ENCODE data around the gene PLD1.
A peak's percentile ranks its signal among the peaks of the same experiment; 100 is the strongest.

Gene PLD1

DNA sequence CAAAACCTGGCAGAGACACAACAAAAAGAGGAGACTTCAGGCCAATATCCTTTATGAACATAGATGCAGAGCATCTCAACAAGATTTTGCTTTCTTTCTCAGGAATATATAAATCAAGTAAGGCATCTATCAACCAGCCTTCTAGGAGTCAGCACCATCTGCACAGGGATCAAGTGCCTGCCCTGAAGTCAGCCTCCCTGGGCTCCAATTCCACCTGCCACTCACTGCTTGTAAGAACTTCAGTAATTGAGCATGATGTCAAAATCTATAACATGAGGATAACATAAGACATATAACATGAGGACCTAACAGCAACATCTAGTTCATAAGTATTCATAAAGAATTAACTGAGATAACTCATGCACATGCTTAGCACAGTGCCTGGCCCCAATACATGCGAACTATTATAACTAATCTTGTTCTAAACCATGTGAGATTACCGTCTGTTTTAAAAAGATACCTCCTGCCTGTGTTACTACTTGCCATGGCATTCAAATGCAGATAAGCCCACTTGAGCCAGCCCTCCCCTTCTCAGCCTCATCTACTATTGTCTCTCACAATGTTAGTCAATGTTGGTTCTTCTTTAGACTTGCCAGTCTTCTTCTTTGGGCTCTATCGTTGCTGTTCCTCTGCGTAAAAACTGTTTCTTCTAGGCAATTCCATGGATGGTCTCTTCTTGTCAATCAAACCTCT, 91.6 kb downstream of the PLD1 start:
- TF ChIP-seq, protein P1, sequence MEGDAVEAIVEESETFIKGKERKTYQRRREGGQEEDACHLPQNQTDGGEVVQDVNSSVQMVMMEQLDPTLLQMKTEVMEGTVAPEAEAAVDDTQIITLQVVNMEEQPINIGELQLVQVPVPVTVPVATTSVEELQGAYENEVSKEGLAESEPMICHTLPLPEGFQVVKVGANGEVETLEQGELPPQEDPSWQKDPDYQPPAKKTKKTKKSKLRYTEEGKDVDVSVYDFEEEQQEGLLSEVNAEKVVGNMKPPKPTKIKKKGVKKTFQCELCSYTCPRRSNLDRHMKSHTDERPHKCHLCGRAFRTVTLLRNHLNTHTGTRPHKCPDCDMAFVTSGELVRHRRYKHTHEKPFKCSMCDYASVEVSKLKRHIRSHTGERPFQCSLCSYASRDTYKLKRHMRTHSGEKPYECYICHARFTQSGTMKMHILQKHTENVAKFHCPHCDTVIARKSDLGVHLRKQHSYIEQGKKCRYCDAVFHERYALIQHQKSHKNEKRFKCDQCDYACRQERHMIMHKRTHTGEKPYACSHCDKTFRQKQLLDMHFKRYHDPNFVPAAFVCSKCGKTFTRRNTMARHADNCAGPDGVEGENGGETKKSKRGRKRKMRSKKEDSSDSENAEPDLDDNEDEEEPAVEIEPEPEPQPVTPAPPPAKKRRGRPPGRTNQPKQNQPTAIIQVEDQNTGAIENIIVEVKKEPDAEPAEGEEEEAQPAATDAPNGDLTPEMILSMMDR (IDR thresholded peaks at IDR 0.05; ENCODE audit: low read depth, low read length) = no peak
- DNase-seq (ENCODE audit: extremely low read depth, low read depth) = no peak

DNA sequence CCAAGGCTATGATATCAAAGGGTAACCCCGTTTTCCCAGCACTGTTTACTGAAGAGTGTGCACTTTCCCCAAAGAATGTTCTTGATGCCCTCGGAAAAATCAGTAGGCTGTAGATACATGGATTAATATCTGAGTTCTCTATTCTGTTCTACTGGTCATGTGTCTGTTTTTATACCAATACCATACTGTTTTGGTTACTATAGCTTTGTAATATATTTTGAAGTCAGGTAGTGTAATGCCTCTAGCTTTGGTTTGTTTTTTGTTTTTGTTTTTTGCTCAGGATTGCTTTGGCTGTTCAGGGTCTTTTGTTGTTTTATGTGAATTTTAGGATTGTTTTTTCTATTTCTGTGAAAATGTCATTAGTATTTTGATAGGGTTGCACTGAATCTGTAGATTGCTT, 95.1 kb downstream of the PLD1 start:
- DNase-seq (ENCODE audit: extremely low read depth, low read depth) = no peak
- TF ChIP-seq, protein P1 (IDR thresholded peaks at IDR 0.05; ENCODE audit: low read depth, low read length) = no peak

DNA sequence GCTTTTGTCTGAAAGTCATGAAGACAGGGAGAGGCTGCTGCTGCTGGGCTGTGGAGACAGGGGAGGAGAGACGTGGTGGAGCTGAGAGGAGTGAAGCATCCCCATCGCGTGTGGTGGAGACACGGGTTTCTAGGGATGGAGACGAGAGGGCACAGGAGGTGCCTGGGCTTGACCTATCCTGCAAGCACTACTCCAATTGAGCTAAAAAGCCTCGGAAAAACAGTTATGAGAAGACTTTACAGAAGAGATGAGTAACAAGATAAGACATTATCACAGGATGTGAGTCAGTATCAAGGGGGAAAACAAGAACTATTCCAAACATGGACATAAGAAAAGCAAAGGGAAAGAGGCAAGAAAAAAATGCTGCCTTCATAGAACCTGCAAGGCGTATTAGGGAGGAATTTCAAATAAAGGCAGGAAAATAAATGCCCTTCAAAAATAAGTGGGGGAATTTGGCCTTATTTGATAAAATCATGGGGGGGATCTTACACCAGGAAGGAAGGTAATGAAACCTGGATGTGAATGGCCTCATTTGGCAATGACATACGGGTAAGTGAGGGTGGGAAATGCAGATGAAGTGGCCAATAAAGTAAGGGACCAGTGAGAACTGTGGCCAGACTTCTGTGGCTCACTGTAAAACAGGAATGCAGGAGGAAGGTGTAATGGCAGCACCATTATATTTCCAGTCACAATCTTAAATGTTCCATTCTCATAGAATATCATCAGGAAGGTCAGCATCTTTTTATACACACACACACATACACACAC, 97.9 kb downstream of the PLD1 start:
- DNase-seq (ENCODE audit: extremely low read depth, low read depth) = no peak
- TF ChIP-seq, protein P1 (IDR thresholded peaks at IDR 0.05; ENCODE audit: low read depth, low read length) = no peak

DNA sequence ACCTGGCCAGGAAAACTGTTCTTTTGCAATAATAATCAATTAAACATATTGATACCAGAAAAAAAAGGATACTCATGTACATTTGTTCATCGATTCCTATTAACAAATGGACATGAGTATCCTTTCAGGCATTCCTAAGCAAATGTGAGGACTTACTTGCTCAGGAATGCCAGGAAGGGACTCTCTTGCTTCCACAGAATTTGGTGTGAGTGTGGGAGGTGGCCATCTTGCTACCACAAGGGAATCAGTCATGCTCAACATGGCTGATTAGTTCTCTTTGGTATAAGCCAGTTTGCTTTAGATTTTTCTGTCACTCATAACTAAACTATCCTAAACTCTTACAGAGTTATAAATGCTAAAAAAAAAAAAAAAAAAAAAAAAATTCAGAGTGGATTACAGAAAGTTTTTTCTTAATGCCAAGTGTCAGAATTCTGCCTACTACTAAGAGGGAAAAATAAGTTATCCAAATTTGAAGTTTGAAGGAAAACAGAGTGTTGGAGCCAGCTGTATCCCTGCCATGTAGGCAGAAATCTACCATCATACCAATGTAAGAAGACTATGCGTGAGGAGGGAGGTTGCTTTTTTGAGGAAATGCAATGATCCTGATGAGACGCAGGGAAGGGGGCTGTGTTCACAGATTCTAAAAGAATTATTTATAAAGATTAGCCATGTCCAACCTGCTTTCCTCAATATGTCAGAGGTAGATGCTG, 98.7 kb downstream of the PLD1 start:
- DNase-seq (ENCODE audit: extremely low read depth, low read depth) = no peak
- TF ChIP-seq, protein P1 (IDR thresholded peaks at IDR 0.05; ENCODE audit: low read depth, low read length) = no peak

DNA sequence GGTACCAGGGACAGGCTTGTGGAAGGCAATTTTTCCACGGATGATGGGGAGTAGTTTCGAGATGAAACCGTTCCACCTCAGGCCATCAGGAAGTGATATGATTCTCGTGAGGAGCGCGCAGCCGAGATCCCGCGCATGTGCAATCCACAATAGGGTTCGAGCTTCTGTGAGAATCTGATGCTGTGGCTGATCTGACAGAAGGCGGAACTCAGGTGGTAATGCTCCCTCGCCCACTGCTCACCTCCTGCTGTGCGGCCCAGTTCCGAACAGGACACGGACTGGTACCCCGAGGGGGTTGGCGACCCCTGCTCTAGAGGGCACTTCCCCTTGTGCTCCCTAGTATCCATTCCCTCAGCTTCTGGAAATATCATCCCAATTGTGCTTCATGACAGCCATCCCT, 99.9 kb downstream of the PLD1 start:
- no peak for DNase-seq (ENCODE audit: extremely low read depth, low read depth)
- TF ChIP-seq, protein P1 (IDR thresholded peaks at IDR 0.05; ENCODE audit: low read depth, low read length) = no peak

DNA sequence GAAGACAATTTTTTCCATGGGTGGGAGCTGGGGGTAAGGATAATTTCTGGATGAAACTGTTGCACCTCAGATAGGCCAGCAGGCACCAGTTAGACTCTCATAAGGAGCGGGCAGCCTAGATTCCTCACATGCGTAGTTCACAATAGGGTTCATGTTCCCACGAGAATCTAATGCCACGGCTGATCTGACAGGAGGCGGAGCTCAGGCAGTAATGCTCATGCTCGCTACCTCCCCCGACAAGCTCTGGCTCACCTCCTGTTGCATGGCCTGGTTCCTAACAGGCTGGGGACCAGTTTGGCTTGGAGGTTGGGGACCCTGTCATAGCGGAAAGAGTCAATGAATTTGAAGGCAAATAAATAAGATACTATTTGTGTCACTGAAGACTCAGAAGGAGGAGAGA, 105.5 kb downstream of the PLD1 start:
- TF ChIP-seq, protein P1 (IDR thresholded peaks at IDR 0.05; ENCODE audit: low read depth, low read length) = no peak
- no peak for DNase-seq (ENCODE audit: extremely low read depth, low read depth)

DNA sequence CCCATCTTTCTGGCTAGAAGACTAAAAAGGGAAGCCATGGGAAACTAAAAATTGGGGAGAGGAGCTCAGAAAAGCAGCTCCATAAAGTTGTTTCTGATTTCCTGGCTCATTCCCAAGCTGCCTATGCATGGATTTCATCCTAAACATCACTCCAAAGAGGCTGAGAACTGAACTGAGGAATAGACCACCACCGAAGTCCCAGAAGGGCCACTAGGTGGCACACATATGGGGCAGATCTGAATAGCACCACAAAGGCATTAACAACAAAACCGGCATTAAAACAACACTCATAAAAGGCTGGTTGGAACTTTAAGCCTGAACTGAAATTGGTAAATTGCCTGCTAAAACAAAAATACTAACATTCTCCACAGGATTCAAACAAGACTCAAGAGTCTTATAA, 106.3 kb downstream of the PLD1 start:
- TF ChIP-seq, protein P1 (IDR thresholded peaks at IDR 0.05; ENCODE audit: low read depth, low read length) = peak; percentile 52
- DNase-seq (ENCODE audit: extremely low read depth, low read depth) = no peak
